Measurements from ENCODE around the gene CCDC158.

Gene CCDC158

GRCh38 chr4:76442807-76443206 is 21.9 kb upstream of the CCDC158 start:
- Histone ChIP-seq H3K4me3 (no peak overlapping the region), H3K36me3 (no peaks in the 10 kb centered on the region), H3K4me1 (peaks cover 0 to 15% (median 7%) of the 10 kb centered on the region in 4 donors), H3K27ac (no peak overlapping the region), H3K27me3 (no peaks in the 10 kb centered on the region), H3K9me3 (no peaks in the 10 kb centered on the region)
- intact Hi-C loops (cut with DNase I; ENCODE audit: low total_unique reads), result no loop called here
- DNase-seq, result no peak
- TF ChIP-seq, protein P1, sequence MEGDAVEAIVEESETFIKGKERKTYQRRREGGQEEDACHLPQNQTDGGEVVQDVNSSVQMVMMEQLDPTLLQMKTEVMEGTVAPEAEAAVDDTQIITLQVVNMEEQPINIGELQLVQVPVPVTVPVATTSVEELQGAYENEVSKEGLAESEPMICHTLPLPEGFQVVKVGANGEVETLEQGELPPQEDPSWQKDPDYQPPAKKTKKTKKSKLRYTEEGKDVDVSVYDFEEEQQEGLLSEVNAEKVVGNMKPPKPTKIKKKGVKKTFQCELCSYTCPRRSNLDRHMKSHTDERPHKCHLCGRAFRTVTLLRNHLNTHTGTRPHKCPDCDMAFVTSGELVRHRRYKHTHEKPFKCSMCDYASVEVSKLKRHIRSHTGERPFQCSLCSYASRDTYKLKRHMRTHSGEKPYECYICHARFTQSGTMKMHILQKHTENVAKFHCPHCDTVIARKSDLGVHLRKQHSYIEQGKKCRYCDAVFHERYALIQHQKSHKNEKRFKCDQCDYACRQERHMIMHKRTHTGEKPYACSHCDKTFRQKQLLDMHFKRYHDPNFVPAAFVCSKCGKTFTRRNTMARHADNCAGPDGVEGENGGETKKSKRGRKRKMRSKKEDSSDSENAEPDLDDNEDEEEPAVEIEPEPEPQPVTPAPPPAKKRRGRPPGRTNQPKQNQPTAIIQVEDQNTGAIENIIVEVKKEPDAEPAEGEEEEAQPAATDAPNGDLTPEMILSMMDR (IDR thresholded peaks at IDR 0.05), result no peak

GRCh38 chr4:76441881-76442280 is 20.9 kb upstream of the CCDC158 start:
- intact Hi-C loops (cut with DNase I; ENCODE audit: low total_unique reads), result no loop called here
- H3K9me3 ChIP-seq, result no peaks in the 10 kb centered on the region
- DNase-seq, result no peak

GRCh38 chr4:76439491-76439890 is 18.6 kb upstream of the CCDC158 start:
- Histone ChIP-seq H3K4me3 (no peak overlapping the region), H3K27me3 (no peaks in the 10 kb centered on the region), H3K36me3 (no peaks in the 10 kb centered on the region), H3K4me1 (peaks cover 0 to 19% (median 1%) of the 10 kb centered on the region in 4 donors), H3K9me3 (no peaks in the 10 kb centered on the region), H3K27ac (no peak overlapping the region)
- TF ChIP-seq, protein P1 (IDR thresholded peaks at IDR 0.05), result no peak
- no peak for DNase-seq
- intact Hi-C loops (cut with DNase I; ENCODE audit: low total_unique reads), result loop anchor here (10.0 kb wide), 1 partner anchor 315 kb away; no protein-coding TSS in a partner anchor

More at GRCh38 chr4:76441881-76442280, 20.9 kb upstream of the CCDC158 start:
- Histone ChIP-seq H3K4me3 (no peak overlapping the region), H3K36me3 (no peaks in the 10 kb centered on the region), H3K4me1 (peaks cover 0 to 10% (median 2%) of the 10 kb centered on the region in 4 donors), H3K27me3 (no peaks in the 10 kb centered on the region), H3K27ac (no peak overlapping the region)
- TF ChIP-seq, protein P1 (IDR thresholded peaks at IDR 0.05), result no peak

GRCh38 chr4:76435528-76436319 is 14.8 kb upstream of the CCDC158 start:
- intact Hi-C loops (cut with DNase I; ENCODE audit: low total_unique reads), result loop anchor here (10.0 kb wide), 1 partner anchor 319 kb away; no protein-coding TSS in a partner anchor
- no peaks in the 10 kb centered on the region for H3K27me3 ChIP-seq
- TF ChIP-seq, protein P1 (IDR thresholded peaks at IDR 0.05), result no peak
- H3K4me3 ChIP-seq, result peak overlapping the region; percentile 42 to 43
- peak overlapping the region; percentile 43 to 69 for H3K27ac ChIP-seq
- H3K4me1 ChIP-seq, result peaks cover 0 to 19% (median 1%) of the 10 kb centered on the region in 4 donors
- no peaks in the 10 kb centered on the region for H3K36me3 ChIP-seq
- no peak for DNase-seq
- H3K9me3 ChIP-seq, result no peaks in the 10 kb centered on the region

DNA sequence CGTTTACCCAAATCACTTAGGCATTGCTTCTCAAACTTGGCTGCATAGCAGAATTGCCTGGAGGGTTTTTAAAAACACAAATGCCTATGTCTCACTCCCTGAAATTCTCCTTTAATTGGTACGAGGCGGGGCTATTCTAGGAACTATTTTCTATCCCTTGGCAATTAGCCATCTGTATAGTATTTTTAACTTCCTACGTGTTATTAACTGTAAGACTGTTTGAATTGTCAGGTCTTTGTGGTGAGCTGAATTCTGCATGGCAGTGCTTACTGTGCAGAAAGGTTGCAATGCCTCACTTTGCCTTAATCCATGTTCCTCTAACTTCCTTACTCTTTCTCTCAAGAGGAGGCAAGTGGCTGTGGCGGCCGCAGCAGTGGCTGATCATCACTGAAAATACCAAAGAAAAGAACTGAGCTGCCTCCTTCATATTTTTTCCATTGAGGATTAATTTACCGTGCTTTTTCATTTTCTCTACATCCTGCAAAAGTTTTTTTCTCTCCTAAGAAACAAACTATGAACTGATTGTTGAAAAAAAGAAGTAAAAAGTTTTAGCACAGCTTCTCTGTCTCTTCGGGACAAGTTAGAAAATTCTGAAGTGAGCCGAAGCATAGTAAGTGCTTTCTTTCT is 14.1 kb upstream of the CCDC158 start, which contains the start of gene SHROOM3:
TSS of gene SHROOM3 (plus strand) at position 329 of the 627 bp plus-strand sequence. CDS start 824 bp downstream, outside the sequence.
- intact Hi-C loops (cut with DNase I; ENCODE audit: low total_unique reads), result loop anchor here (5.0 to 10.0 kb wide), 2 partner anchors 72 to 320 kb away; no protein-coding TSS in a partner anchor
- Histone ChIP-seq H3K4me3 (peak within 1 kb of the TSS; percentile 42 to 43), H3K36me3 (no peaks in the 10 kb centered on the region), H3K27ac (peak within 1 kb of the TSS; percentile 43 to 69), H3K4me1 (peaks cover 0 to 19% (median 3%) of the 10 kb centered on the region in 4 donors), H3K9me3 (no peaks in the 10 kb centered on the region), H3K27me3 (no peaks in the 10 kb centered on the region)
- peak in 1 of 2 donors; percentile 50 for DNase-seq
- TF ChIP-seq, protein P1 (IDR thresholded peaks at IDR 0.05), result no peak
